ENCODE measurements around the gene PEX11A. TPM values are rescaled to one million over a fixed set of nuclear protein-coding genes. Genes with fewer than 3 reads are reported as not detected.

The PEX11A gene
- total RNA-seq, 1 experiment from 2014 or later: 3.0 TPM

DNA sequence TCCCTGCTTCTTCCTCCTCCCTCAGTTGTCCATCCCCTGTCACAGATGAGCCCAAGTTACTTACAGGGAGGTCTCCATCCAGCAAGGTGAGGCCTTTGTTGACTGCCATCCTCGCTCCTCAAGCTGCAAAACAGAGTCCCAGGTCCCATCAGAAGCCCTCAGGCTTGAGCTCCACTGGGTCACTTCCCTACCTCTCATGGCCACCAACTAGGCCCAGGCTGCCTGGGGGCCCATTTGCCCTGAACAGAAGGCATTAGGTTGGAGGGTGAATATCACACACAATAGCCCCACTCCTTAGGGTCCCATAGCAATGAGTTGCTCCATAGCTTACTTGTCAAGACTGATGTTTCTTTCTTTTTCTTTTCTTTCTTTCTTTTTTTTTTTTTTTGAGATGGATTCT lies 13.2 kb downstream of the PEX11A start:
- DNase-seq (ENCODE audit: low spot score): no peak
- Mint-ChIP-seq H3K27me3 (ENCODE audit: low read depth) (no peaks in the 10 kb centered on the region), H3K36me3 (no peaks in the 10 kb centered on the region), H3K9me3 (no peaks in the 10 kb centered on the region), H3K4me1 (no peaks in the 10 kb centered on the region; the same call in 1 of the 2 replicates), H3K4me3 (no peak overlapping the region), H3K27ac (no peak overlapping the region)
- ATAC-seq: no peak
- no peak for TF ChIP-seq JUN (CRISPR knock-in tag; IDR thresholded peaks at IDR 0.05)
- TF ChIP-seq, protein P1, sequence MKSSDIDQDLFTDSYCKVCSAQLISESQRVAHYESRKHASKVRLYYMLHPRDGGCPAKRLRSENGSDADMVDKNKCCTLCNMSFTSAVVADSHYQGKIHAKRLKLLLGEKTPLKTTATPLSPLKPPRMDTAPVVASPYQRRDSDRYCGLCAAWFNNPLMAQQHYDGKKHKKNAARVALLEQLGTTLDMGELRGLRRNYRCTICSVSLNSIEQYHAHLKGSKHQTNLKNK (CRISPR knock-in tag; IDR thresholded peaks at IDR 0.05): no peak
- TF ChIP-seq ZNF121 (CRISPR knock-in tag; IDR thresholded peaks at IDR 0.05): no peak
- TF ChIP-seq, protein P2, sequence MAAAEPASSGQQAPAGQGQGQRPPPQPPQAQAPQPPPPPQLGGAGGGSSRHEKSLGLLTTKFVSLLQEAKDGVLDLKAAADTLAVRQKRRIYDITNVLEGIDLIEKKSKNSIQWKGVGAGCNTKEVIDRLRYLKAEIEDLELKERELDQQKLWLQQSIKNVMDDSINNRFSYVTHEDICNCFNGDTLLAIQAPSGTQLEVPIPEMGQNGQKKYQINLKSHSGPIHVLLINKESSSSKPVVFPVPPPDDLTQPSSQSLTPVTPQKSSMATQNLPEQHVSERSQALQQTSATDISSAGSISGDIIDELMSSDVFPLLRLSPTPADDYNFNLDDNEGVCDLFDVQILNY (CRISPR knock-in tag; IDR thresholded peaks at IDR 0.05): no peak
- no peak for TF ChIP-seq NFYB (CRISPR knock-in tag; conservative IDR thresholded peaks at IDR 0.05; ENCODE audit: low read depth)
- no peak for TF ChIP-seq ZNF423 (CRISPR knock-in tag; IDR thresholded peaks at IDR 0.05)
- no peak for TF ChIP-seq NFE2L1 (CRISPR knock-in tag; IDR thresholded peaks at IDR 0.05)
- no peak for TF ChIP-seq IRF2 (CRISPR knock-in tag; IDR thresholded peaks at IDR 0.05; ENCODE audit: borderline replicate concordance, low read depth)
- no peak for TF ChIP-seq FOXP1 (CRISPR knock-in tag; IDR thresholded peaks at IDR 0.05; ENCODE audit: borderline replicate concordance)
- TF ChIP-seq CBFB (CRISPR knock-in tag; IDR thresholded peaks at IDR 0.05; ENCODE audit: low read depth): no peak
- no peak for TF ChIP-seq CREM (CRISPR knock-in tag; IDR thresholded peaks at IDR 0.05)
- TF ChIP-seq, protein P3, sequence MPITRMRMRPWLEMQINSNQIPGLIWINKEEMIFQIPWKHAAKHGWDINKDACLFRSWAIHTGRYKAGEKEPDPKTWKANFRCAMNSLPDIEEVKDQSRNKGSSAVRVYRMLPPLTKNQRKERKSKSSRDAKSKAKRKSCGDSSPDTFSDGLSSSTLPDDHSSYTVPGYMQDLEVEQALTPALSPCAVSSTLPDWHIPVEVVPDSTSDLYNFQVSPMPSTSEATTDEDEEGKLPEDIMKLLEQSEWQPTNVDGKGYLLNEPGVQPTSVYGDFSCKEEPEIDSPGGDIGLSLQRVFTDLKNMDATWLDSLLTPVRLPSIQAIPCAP (CRISPR knock-in tag; IDR thresholded peaks at IDR 0.05): no peak
- no peak for TF ChIP-seq ZNF138 (CRISPR knock-in tag; conservative IDR thresholded peaks at IDR 0.05)
- POLR2A ChIA-PET: no interaction called here
- CTCF ChIA-PET: interaction anchor here (1.0 kb wide), 1 partner anchor 30 kb away, joined by 3 read pairs; no protein-coding TSS in a partner anchor

DNA sequence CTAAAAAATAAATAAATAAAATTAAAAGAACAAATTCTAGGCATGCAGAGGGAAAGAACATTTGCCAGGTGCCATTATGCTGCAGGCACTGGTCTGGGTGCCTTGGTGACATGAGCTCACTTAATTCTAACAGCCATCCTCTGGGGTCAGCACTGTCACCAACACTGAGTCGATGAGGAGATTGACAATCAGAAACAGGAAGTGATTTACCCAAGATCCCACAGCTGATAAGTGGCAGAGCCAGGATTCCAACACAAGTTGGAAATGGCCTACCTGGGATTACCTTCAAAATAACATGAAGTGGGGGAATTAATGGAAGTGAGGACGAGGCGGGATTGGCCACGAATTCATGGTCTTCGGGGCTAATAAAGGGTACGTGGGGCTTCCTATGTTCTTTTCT lies 14.9 kb downstream of the PEX11A start:
- H3K4me1 Mint-ChIP-seq: no peaks in the 10 kb centered on the region; the same call in 1 of the 2 replicates
- DNase-seq (ENCODE audit: low spot score) (no peak), ATAC-seq (no peak)
- TF ChIP-seq ZNF396 (CRISPR knock-in tag; IDR thresholded peaks at IDR 0.05; ENCODE audit: borderline replicate concordance) (no peak), SMAD4 (CRISPR knock-in tag; IDR thresholded peaks at IDR 0.05) (no peak)
- TF ChIP-seq, protein P3 (CRISPR knock-in tag; IDR thresholded peaks at IDR 0.05): no peak
- TF ChIP-seq, protein P4, sequence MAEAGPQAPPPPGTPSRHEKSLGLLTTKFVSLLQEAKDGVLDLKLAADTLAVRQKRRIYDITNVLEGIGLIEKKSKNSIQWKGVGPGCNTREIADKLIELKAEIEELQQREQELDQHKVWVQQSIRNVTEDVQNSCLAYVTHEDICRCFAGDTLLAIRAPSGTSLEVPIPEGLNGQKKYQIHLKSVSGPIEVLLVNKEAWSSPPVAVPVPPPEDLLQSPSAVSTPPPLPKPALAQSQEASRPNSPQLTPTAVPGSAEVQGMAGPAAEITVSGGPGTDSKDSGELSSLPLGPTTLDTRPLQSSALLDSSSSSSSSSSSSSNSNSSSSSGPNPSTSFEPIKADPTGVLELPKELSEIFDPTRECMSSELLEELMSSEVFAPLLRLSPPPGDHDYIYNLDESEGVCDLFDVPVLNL (CRISPR knock-in tag; IDR thresholded peaks at IDR 0.05; ENCODE audit: borderline replicate concordance, low read depth): no peak
- TF ChIP-seq, protein P5, sequence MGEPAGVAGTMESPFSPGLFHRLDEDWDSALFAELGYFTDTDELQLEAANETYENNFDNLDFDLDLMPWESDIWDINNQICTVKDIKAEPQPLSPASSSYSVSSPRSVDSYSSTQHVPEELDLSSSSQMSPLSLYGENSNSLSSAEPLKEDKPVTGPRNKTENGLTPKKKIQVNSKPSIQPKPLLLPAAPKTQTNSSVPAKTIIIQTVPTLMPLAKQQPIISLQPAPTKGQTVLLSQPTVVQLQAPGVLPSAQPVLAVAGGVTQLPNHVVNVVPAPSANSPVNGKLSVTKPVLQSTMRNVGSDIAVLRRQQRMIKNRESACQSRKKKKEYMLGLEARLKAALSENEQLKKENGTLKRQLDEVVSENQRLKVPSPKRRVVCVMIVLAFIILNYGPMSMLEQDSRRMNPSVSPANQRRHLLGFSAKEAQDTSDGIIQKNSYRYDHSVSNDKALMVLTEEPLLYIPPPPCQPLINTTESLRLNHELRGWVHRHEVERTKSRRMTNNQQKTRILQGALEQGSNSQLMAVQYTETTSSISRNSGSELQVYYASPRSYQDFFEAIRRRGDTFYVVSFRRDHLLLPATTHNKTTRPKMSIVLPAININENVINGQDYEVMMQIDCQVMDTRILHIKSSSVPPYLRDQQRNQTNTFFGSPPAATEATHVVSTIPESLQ (CRISPR knock-in tag; IDR thresholded peaks at IDR 0.05): no peak
- POLR2A ChIA-PET: no interaction called here
- no peaks in the 10 kb centered on the region for H3K9me3 Mint-ChIP-seq
- H3K27ac Mint-ChIP-seq: no peak overlapping the region
- CTCF ChIA-PET: interaction anchor here (0.7 to 1.3 kb wide), 2 partner anchors 42 to 199 kb away, joined by 5 read pairs; no protein-coding TSS in a partner anchor
- no peaks in the 10 kb centered on the region for H3K36me3 Mint-ChIP-seq
- H3K27me3 Mint-ChIP-seq (ENCODE audit: low read depth): no peaks in the 10 kb centered on the region
- H3K4me3 Mint-ChIP-seq: no peak overlapping the region

DNA sequence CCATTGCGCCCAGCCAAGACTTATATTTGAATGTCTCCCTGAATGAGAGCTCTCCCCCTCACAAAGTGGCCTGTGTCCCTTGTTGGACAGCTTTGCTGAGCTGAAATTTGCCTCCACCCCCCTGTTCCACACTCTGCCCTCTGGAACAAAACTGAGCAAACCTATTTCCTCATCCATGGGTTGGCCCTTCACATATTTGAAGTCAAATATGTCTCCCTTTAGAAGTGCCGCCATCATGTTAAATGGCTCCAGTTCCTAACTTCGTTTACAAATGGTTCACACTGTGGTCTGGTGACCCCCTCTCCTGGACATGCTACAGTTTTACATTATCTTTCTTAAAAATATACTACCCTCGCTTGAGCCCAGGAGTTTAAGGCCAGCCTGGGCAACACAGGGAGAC lies 16.0 kb downstream of the PEX11A start:
- ChIA-PET CTCF (interaction anchor here (0.8 to 1.9 kb wide), 3 partner anchors 27 to 316 kb away, joined by 3 to 5 read pairs (median 5); no protein-coding TSS in a partner anchor), POLR2A (no interaction called here)
- Mint-ChIP-seq H3K9me3 (no peaks in the 10 kb centered on the region), H3K36me3 (no peaks in the 10 kb centered on the region), H3K27ac (no peak overlapping the region), H3K27me3 (ENCODE audit: low read depth) (no peaks in the 10 kb centered on the region), H3K4me3 (no peak overlapping the region), H3K4me1 (no peaks in the 10 kb centered on the region; the same call in 1 of the 2 replicates)
- DNase-seq (ENCODE audit: low spot score) (no peak), ATAC-seq (no peak)
- TF ChIP-seq TCF7 (CRISPR knock-in tag; IDR thresholded peaks at IDR 0.05; ENCODE audit: low read depth) (no peak), NFE2L1 (CRISPR knock-in tag; IDR thresholded peaks at IDR 0.05) (no peak), NFATC4 (CRISPR knock-in tag; IDR thresholded peaks at IDR 0.05) (no peak), ATF1 (CRISPR knock-in tag; IDR thresholded peaks at IDR 0.05) (no peak)
- TF ChIP-seq, protein P6, sequence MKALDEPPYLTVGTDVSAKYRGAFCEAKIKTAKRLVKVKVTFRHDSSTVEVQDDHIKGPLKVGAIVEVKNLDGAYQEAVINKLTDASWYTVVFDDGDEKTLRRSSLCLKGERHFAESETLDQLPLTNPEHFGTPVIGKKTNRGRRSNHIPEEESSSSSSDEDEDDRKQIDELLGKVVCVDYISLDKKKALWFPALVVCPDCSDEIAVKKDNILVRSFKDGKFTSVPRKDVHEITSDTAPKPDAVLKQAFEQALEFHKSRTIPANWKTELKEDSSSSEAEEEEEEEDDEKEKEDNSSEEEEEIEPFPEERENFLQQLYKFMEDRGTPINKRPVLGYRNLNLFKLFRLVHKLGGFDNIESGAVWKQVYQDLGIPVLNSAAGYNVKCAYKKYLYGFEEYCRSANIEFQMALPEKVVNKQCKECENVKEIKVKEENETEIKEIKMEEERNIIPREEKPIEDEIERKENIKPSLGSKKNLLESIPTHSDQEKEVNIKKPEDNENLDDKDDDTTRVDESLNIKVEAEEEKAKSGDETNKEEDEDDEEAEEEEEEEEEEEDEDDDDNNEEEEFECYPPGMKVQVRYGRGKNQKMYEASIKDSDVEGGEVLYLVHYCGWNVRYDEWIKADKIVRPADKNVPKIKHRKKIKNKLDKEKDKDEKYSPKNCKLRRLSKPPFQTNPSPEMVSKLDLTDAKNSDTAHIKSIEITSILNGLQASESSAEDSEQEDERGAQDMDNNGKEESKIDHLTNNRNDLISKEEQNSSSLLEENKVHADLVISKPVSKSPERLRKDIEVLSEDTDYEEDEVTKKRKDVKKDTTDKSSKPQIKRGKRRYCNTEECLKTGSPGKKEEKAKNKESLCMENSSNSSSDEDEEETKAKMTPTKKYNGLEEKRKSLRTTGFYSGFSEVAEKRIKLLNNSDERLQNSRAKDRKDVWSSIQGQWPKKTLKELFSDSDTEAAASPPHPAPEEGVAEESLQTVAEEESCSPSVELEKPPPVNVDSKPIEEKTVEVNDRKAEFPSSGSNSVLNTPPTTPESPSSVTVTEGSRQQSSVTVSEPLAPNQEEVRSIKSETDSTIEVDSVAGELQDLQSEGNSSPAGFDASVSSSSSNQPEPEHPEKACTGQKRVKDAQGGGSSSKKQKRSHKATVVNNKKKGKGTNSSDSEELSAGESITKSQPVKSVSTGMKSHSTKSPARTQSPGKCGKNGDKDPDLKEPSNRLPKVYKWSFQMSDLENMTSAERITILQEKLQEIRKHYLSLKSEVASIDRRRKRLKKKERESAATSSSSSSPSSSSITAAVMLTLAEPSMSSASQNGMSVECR (CRISPR knock-in tag; IDR thresholded peaks at IDR 0.05; ENCODE audit: borderline replicate concordance): no peak
